HG02763 (cell line): ENCODE data around the gene NUP62.

Experiments used
- ATAC-seq: cut with Tn5 transposase; IDR thresholded peaks from one replicate; pipeline ENCODE4 v1.9.1; 2021; ENCODE audit warnings: mild to moderate bottlenecking, moderate library complexity; ENCODE audit not compliant: unreplicated experiment

The NUP62 gene

GRCh38 chr19:49883094-49883493, 46.2 kb downstream of the NUP62 start:
- no peak for ATAC-seq

- ATAC-seq: no peak
These were observed 46.7 kb downstream of the NUP62 start for GRCh38 chr19:49882643-49883042.

- no peak for ATAC-seq
These were observed 47.5 kb downstream of the NUP62 start for GRCh38 chr19:49881672-49882394.

- ATAC-seq: no peak
These were observed 48.1 kb downstream of the NUP62 start for GRCh38 chr19:49881186-49881585.

GRCh38 chr19:49880162-49880869, 49.0 kb downstream of the NUP62 start:
- no peak for ATAC-seq

GRCh38 chr19:49879243-49879963, 49.9 kb downstream of the NUP62 start:
- ATAC-seq: no peak

GRCh38 chr19:49878744-49879070, 50.6 kb downstream of the NUP62 start:
- no peak for ATAC-seq

GRCh38 chr19:49877879-49878743, 51.2 kb downstream of the NUP62 start:
- peak; percentile 52 for ATAC-seq

GRCh38 chr19:49877020-49877878, 52.1 kb downstream of the NUP62 start, which contains the start of the genes AKT1S1 and TBC1D17:
AKT1S1 (minus strand) TSS chr19:49877355; CDS start chr19:49873295, 4,060 bp downstream.
TBC1D17 (plus strand) TSS chr19:49877702; CDS start chr19:49877724, 22 bp downstream.
- peak; percentile 55 for ATAC-seq

- peak; percentile 42 for ATAC-seq
These were observed 52.8 kb downstream of the NUP62 start for GRCh38 chr19:49876422-49877019.

GRCh38 chr19:49875857-49876421, 53.4 kb downstream of the NUP62 start:
- ATAC-seq: no peak

GRCh38 chr19:49875177-49875576, 54.1 kb downstream of the NUP62 start:
- ATAC-seq: no peak

GRCh38 chr19:49874503-49875157, 54.7 kb downstream of the NUP62 start:
- ATAC-seq: no peak

- ATAC-seq: no peak
These were observed 55.5 kb downstream of the NUP62 start for GRCh38 chr19:49873834-49874233.

- ATAC-seq: no peak
These were observed 56.2 kb downstream of the NUP62 start for GRCh38 chr19:49873129-49873521.

- no peak for ATAC-seq
These were observed 56.8 kb downstream of the NUP62 start for GRCh38 chr19:49872245-49873128.

- no peak for ATAC-seq
These were observed 57.8 kb downstream of the NUP62 start for GRCh38 chr19:49871349-49871985.
